GM23338 (cell line): ENCODE data around the gene ZNF552.
"Not testable (repeated sequence)": the region's sequence is repeated elsewhere in the genome, so short reads cannot be mapped to it uniquely, and the experiment has no call there.

Source experiments
- EZH2 ChIP-seq: fragments of 200-600 bp; sonication (generic); IDR thresholded peaks from one replicate; pipeline ENCODE4 v1.8.0; 2017; ENCODE audit warnings: antibody characterized with exemption, mild to moderate bottlenecking, low read depth; ENCODE audit not compliant: unreplicated experiment
- POLR2AphosphoS5 ChIP-seq: IDR thresholded peaks from 2 replicates; pipeline ENCODE4 v1.6.1; 2016; ENCODE audit warnings: antibody characterized with exemption, low read depth
- TF ChIP-seq, protein P1 (sequence below), 2 experiments: fragments of 200-600 bp in 1 of 2; sonication (generic) in 1 of 2; conservative IDR thresholded peaks; 2 replicates each; pipeline versions ENCODE4 v1.5.1 to v1.6.1; 2016 to 2017; ENCODE audit warnings: antibody characterized with exemption in 2 of 2, low read depth in 2 of 2, mild to moderate bottlenecking in 2 of 2, moderate library complexity in 1 of 2
- TF ChIP-seq, protein P2 (sequence below): IDR thresholded peaks from one replicate; pipeline ENCODE4 v1.6.1; 2018; ENCODE audit warnings: antibody characterized with exemption; ENCODE audit not compliant: unreplicated experiment

DNA sequence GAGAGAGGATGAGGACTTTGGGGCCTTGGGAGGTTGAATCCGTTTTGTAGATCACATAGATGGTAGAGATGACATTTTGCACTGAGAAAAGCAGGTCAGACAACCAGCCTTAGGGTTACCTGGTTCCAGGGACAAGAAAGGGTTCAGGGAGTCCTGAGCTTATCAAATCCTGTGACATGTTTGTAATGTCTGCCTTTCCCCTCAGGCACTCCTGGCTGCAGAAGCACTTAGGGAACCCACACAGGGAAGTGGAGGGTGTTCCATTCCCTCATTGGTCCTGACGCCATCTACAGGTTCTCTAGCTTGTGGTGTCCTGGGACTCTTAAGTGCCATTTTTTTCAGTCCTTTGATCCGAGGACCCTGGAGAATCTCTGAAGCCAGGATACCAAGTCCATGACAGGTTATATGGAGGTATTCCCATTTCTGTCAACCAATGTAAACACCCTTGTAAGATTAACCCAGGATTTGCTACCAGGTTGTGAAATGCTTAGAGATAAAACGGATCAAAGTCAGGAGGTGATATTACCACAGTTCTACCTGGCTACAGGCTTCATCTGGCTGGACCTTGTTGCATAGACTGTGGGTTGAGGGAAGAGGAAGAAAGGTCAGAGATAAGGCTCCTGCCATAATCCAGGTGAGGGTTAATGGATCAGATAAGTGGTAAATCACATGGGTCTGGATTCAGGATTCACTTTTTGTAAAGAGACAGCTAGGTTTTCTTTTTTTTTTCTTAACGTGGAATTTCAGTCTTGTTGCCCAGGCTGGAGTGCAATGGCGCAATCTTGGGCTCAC, 37.3 kb upstream of the ZNF552 start:
- TF ChIP-seq, protein P1, sequence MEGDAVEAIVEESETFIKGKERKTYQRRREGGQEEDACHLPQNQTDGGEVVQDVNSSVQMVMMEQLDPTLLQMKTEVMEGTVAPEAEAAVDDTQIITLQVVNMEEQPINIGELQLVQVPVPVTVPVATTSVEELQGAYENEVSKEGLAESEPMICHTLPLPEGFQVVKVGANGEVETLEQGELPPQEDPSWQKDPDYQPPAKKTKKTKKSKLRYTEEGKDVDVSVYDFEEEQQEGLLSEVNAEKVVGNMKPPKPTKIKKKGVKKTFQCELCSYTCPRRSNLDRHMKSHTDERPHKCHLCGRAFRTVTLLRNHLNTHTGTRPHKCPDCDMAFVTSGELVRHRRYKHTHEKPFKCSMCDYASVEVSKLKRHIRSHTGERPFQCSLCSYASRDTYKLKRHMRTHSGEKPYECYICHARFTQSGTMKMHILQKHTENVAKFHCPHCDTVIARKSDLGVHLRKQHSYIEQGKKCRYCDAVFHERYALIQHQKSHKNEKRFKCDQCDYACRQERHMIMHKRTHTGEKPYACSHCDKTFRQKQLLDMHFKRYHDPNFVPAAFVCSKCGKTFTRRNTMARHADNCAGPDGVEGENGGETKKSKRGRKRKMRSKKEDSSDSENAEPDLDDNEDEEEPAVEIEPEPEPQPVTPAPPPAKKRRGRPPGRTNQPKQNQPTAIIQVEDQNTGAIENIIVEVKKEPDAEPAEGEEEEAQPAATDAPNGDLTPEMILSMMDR (conservative IDR thresholded peaks at IDR 0.05; ENCODE audit: low read depth in 2 of 2): peak in 1 of 2 experiments; percentile 14; a peak in 1 of 4 replicates
- TF ChIP-seq EZH2, POLR2AphosphoS5: not testable (repeated sequence)
- TF ChIP-seq, protein P2, sequence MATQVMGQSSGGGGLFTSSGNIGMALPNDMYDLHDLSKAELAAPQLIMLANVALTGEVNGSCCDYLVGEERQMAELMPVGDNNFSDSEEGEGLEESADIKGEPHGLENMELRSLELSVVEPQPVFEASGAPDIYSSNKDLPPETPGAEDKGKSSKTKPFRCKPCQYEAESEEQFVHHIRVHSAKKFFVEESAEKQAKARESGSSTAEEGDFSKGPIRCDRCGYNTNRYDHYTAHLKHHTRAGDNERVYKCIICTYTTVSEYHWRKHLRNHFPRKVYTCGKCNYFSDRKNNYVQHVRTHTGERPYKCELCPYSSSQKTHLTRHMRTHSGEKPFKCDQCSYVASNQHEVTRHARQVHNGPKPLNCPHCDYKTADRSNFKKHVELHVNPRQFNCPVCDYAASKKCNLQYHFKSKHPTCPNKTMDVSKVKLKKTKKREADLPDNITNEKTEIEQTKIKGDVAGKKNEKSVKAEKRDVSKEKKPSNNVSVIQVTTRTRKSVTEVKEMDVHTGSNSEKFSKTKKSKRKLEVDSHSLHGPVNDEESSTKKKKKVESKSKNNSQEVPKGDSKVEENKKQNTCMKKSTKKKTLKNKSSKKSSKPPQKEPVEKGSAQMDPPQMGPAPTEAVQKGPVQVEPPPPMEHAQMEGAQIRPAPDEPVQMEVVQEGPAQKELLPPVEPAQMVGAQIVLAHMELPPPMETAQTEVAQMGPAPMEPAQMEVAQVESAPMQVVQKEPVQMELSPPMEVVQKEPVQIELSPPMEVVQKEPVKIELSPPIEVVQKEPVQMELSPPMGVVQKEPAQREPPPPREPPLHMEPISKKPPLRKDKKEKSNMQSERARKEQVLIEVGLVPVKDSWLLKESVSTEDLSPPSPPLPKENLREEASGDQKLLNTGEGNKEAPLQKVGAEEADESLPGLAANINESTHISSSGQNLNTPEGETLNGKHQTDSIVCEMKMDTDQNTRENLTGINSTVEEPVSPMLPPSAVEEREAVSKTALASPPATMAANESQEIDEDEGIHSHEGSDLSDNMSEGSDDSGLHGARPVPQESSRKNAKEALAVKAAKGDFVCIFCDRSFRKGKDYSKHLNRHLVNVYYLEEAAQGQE: not testable (repeated sequence)
